ENCODE data around the gene SEC63.

DNA sequence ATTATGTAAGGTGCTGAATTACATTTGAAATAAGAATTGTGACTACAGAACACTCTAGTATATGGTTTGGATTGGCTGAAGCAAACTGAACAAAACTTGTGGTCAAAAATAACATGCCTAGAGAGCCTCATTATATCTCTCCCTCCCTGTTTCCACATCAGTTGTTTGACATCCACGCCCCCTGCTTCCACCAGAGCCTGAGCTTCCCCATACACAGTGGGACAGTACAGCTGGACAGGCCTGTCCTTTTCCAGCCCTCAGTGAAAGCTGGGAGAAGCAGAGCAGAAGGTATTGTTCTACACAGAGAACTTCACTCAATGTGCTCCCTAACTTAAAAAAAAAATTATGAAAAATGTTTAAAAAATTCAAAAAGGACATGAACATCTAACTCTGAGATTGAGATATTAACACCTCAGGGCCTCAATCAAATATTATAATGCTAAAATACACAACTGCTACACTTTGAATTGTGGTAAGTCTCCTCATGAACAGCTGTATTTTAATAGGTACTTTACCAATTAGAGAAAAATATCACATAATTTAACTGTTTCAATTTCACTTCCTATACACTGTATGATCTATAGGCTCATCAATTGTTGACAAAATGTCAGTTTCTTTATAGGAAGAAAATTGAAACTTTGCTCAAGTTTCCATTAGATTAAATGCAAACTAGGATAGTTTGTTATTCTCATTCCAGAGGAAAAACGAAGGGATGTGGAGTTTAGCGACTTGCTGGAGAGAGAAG is 89.0 kb downstream of the SEC63 start:
- TF ChIP-seq, protein P1, sequence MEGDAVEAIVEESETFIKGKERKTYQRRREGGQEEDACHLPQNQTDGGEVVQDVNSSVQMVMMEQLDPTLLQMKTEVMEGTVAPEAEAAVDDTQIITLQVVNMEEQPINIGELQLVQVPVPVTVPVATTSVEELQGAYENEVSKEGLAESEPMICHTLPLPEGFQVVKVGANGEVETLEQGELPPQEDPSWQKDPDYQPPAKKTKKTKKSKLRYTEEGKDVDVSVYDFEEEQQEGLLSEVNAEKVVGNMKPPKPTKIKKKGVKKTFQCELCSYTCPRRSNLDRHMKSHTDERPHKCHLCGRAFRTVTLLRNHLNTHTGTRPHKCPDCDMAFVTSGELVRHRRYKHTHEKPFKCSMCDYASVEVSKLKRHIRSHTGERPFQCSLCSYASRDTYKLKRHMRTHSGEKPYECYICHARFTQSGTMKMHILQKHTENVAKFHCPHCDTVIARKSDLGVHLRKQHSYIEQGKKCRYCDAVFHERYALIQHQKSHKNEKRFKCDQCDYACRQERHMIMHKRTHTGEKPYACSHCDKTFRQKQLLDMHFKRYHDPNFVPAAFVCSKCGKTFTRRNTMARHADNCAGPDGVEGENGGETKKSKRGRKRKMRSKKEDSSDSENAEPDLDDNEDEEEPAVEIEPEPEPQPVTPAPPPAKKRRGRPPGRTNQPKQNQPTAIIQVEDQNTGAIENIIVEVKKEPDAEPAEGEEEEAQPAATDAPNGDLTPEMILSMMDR (IDR thresholded peaks at IDR 0.05; ENCODE audit: low read depth, low read length): no peak
- TF ChIP-seq EZH2phosphoT487 (IDR thresholded peaks at IDR 0.05; ENCODE audit: low read depth): no peak

Data from OCI-LY3 (cell line).